Sigmoid colon (tissue), 4 donors: Measurements from ENCODE around the gene LARGE1.

ENCODE experiments used
- EP300 ChIP-seq, 4 donors: sonication (generic); formaldehyde crosslinking; IDR thresholded peaks; one replicate each; pipeline ENCODE4 v1.6.1; 2017; ENCODE audit warnings: antibody characterized with exemption in 4 of 4
- POLR2A ChIP-seq, 2 donors: fragments of 450-650 bp; IDR thresholded peaks; one replicate each; pipeline ENCODE4 v1.6.1; 2016; ENCODE audit warnings: antibody characterized with exemption in 2 of 2, mild to moderate bottlenecking in 2 of 2, moderate library complexity in 2 of 2
- POLR2AphosphoS5 ChIP-seq, 4 donors: sonication (generic); formaldehyde crosslinking; IDR thresholded peaks; one replicate each; pipeline ENCODE4 v1.6.1; 2017; ENCODE audit warnings: antibody characterized with exemption in 4 of 4
- TF ChIP-seq, protein P1 (sequence below), 4 experiments: fragments of 450-650 bp in 3 of 4; fragments of 200-600 bp in 1 of 4; IDR thresholded peaks; one replicate each; pipeline ENCODE4 v1.5.1; 2016 to 2019; ENCODE audit warnings: antibody characterized with exemption in 4 of 4, mild to moderate bottlenecking in 3 of 4, moderate library complexity in 2 of 4

DNA sequence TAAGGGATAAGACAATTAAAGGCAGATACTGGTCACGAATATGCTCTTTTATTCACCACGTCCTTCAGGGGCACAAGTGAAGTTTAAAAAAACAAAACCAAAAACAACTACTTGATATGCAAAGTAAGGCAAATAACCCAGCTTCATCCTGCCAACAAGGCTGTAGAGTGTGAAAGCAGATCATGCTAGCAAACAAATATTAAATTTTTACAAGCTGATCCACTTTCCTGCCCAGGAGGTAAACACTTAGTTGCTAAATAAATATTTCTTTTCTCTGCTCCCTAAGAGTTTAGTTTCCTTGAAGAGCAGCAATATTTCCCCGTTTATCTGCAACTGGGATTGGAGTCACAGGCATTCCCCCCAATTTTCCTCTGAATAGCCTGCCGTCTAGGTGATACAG is 300.2 kb downstream of the LARGE1 start:
- TF ChIP-seq POLR2A (IDR thresholded peaks at IDR 0.05) (no peak), EP300 (IDR thresholded peaks at IDR 0.05) (no peak), POLR2AphosphoS5 (IDR thresholded peaks at IDR 0.05) (no peak)
- TF ChIP-seq, protein P1, sequence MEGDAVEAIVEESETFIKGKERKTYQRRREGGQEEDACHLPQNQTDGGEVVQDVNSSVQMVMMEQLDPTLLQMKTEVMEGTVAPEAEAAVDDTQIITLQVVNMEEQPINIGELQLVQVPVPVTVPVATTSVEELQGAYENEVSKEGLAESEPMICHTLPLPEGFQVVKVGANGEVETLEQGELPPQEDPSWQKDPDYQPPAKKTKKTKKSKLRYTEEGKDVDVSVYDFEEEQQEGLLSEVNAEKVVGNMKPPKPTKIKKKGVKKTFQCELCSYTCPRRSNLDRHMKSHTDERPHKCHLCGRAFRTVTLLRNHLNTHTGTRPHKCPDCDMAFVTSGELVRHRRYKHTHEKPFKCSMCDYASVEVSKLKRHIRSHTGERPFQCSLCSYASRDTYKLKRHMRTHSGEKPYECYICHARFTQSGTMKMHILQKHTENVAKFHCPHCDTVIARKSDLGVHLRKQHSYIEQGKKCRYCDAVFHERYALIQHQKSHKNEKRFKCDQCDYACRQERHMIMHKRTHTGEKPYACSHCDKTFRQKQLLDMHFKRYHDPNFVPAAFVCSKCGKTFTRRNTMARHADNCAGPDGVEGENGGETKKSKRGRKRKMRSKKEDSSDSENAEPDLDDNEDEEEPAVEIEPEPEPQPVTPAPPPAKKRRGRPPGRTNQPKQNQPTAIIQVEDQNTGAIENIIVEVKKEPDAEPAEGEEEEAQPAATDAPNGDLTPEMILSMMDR (IDR thresholded peaks at IDR 0.05): no peak
